HG03039 (cell line): Measurements from ENCODE around the gene DIPK1C.

Source experiments
- ATAC-seq: cut with Tn5 transposase; IDR thresholded peaks from one replicate; pipeline ENCODE4 v1.9.1; 2021; ENCODE audit warnings: mild to moderate bottlenecking, moderate library complexity; ENCODE audit not compliant: unreplicated experiment

The DIPK1C gene

DNA sequence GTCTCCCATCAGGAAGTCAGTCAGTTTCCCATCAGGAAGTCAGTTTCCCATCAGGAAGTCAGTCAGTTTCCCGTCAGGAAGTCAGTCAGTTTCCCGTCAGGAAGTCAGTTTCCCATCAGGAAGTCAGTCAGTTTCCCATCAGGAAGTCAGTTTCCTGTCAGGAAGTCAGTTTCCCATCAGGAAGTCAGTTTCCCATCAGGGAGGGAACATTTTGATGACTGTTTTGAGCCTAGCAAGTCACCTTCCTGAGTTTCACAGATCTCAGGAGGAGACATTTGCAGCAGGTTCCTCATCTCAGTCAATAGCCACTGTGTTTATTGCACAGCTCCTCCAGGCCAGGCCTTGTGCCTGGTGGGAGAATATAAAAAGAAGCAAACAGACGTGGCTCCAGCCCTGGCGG lies 31.9 kb downstream of the DIPK1C start:
- no peak for ATAC-seq

DNA sequence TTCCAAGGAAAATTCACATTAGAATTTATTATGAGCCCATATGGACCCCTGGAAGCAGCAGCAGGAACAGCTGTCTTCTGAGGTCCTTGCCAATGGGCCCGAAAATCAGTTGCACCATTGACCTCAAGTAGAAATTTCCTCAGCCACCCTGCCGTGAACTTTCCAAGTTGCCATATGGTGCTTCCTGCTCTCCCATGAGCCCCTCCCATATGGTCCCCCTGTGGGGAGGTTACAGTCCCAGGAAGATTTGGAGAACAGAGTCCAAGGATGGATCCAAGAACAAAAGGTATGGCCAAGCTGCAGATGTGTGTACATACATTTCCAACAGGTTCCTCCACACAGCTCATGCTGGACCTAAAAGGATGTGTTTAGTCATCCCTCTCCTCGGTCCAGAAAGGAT lies 34.6 kb downstream of the DIPK1C start:
- ATAC-seq = no peak

DNA sequence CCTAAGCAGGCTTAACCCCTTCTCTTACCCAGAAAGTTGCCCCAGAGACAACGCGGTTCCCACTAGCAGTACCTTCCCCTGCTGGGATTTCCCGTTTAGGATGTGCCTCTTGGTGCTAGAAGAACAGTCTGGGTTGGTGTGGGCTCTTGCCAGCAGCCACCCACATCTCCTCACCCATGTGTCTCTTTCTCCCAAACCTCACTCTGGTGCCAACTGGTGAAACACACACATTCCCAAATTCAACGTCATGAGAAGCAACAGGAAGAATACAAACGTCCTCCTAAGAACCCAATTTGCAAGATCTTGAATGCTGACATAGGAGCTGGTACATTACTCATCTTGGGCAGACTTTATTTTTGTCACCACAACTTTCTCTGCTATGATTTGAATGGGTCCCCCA lies 36.2 kb downstream of the DIPK1C start:
- no peak for ATAC-seq

DNA sequence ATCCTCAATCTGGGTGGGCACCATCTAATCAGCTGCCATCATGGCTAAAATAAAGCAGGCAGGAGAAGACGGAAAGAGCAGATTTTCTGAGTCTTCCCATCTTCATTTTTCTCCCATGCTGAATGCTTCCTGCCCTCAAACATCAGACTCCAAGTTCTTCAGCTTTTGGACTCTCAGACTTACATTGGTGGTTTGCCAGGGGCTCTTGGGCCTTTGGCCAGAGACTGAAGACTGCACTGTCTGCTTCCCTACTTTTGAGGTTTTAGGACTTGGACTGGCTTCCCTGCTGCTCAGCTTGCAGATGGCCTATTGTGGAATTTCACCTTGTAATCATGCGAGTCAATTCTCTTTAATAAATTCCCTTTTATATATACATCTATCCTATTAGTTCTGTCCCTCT lies 36.6 kb downstream of the DIPK1C start:
- ATAC-seq = no peak

DNA sequence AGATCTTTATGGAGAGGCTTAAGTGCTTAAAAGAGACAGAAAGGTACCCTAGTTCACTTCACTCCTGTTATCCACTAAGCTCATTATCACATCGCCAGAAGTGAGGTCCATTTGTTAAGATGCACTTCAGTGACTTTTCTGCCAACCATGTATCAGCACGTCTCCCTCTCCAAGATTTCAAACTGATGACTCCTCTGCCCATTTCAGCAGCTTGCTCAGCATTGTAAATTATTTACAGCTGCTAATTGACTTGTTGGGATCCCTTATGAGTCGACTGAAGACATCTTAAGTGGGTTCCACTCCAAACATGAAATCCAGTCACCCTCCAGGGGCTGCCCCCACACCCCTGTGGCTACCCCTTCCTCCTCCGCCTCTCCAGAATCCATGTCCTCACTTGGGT lies 37.3 kb downstream of the DIPK1C start:
- ATAC-seq = no peak

DNA sequence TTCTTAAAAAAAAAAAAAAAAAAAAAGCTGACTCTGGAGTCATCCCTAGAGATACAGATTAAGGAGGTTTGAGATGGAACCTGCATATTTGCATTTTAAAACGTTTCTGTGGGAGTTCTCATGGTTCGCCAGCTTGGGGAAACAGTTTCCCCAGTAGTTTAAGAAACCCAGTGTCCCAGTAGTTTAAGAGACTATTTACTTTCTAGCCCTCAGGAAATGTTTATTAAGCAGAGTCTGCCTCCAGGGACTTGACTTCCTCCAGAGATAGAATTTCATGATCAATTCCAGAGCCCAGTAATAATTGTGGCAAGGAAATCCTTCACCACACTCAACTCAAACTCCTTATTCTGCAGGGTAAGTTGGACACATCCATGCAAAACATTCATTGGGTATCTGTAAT lies 39.1 kb downstream of the DIPK1C start:
- ATAC-seq = no peak

DNA sequence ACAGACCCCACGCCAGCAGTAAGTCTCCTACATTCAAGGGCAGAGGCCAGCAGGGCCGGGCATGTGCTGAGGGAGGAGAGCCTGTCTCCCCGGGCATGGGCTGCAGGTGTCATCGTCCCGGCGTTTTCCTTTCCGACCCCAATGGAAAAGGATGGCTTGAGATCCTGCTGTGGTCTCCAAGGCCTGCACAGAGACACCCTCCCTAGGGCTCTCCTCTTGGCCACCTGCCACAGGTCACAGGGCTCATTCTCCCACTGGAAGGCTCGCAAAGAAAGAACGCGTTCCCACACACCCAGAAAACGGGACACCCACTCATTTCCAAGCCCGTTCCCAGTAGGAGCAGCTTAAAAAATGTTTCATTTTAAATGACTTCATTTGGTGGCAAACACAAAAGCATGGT lies 41.0 kb downstream of the DIPK1C start:
- ATAC-seq = no peak

DNA sequence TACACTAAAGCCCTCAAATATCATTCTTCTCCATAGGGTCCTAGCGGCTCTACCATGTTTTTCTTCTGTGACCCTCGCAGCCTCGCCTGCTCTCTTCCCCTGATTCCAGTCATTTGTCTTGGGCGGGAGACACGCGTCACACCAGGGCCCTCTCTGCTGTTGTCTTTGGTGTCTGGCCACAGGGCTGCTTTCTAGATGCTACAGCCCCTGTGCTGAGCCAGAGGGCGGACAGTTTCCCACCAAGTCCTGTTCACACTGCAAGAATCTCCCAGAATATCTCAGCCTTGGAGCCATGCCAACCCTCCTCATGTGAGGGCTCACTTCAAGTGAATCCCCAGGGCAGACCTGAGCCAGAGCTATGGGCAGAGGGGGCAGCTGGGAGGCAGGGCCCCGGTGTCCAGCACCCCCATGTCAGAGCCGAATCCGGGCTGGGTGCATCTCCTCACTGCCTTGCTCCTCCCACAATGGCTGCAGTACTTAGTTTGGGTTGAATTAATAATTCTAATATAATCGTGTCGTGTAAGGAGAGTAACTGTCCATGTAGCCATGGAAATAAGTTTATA lies 42.1 kb downstream of the DIPK1C start:
- no peak for ATAC-seq

DNA sequence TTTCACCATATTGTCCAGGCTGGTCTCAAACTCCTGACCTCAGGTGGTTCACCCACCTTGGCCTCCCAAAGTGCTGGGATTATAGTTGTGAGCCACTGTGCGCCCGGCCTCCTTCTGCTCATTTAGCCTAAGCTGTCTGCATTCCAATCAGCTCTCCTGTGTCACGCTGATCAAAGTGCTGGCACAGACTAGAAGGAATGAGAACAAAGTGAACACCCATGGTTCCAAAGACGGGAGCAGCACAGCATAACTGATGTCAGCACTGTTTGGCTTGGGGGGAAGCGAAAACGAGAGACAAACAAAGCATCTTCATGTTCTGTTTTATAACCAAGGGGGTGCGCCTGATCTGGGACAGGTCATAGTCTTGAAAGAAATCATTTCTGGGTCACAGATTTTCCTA lies 43.3 kb downstream of the DIPK1C start:
- no peak for ATAC-seq

DNA sequence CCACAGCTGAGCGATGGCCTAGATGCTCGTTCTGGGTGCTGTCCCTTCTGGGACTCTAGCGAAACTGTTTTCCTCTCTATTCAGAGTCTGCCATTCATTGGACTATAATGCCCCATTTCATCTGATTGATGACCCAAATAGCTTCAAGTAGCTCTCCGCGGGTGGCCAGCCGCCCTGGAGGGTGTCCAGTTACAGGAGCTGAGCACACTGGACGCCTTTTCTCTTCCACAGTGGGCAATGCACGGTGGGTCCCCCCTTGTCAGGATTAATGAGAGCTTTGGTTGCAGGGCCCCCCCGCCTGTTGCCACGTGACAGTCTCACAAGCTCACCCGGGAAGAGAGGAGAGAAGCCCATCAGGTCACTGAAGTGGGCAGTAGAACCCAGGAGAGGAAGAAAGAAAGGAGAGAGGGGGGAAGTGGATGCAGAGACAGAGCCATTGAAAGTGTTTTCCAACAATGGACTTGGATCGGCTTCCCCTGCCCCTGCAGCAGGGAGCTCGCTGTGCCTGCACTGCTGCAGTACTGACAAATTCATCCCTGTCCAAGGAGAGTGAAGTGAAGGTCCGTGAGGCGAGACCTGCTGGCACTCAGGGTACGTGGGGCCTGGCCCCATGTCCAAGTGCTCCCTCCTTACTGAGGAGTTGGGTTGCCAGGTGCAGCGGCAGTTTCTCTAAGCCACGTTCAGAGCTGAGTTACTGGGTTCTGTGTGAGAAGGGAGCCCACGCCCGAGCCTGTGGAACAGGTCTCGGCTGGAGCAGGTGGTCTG lies 44.8 kb downstream of the DIPK1C start:
- ATAC-seq = no peak

DNA sequence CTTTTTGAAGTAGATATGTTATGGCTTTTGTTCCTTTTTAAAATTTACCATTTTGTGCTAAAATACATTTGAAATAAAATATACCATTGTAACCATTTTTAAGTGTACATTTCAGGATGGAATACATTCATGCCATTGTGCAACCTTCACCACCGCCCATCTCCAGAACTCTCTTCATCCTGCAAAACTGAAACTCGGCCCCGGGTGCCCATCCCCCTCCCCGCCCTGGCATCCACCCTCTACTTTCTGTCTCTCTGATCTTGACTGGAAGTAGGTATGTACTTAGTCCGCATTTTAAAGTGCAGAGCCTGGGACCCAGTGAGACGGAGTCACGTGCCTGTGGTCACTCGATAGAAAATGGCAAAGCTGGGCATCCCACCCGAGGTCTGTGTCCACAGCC lies 45.6 kb downstream of the DIPK1C start:
- ATAC-seq = no peak

DNA sequence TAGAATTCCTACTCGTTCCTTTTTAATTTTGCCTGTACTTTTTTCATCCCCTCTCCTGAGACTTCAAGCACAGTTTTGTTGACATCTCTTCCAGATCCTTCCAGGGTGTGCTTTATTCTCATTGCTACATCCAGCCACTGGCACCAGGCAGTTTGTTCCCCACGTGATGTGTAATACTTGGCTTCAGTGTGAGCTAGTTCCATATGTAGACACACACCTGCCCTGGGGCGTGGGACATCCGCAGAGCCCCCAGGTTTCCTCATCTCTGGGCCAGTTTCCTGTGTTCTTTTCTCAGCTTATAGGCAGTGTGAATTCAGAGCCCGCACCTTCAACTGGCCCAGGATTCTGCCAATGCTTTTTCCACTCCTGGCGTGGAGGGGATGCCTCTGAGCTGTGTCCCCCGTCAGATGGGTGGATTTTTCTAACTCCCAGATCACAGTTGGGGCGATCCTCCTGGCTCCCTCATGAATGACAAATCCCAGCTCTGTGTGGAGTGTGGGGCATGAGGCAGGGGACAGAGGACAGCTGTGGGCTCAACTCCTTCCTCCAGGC lies 46.6 kb downstream of the DIPK1C start:
- no peak for ATAC-seq

DNA sequence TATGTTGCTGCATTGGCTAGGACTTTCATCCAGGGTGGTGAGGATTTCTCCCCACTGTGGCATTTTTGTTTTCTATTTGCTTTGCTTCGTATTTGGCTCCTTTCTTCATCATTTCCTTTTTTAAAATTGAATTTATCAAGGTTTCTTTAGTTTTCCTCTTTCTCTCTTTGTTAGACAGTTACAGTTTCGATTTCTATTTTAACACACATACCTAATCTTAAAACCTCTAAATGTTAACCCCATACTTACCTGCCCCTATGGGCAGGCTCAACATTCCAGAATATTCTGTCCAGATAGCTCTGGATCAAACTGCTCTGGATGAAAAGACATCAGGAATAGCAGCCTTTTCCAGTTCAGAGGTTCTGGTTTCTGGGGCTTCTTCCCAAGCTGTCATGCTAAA lies 49.2 kb downstream of the DIPK1C start:
- ATAC-seq = no peak

DNA sequence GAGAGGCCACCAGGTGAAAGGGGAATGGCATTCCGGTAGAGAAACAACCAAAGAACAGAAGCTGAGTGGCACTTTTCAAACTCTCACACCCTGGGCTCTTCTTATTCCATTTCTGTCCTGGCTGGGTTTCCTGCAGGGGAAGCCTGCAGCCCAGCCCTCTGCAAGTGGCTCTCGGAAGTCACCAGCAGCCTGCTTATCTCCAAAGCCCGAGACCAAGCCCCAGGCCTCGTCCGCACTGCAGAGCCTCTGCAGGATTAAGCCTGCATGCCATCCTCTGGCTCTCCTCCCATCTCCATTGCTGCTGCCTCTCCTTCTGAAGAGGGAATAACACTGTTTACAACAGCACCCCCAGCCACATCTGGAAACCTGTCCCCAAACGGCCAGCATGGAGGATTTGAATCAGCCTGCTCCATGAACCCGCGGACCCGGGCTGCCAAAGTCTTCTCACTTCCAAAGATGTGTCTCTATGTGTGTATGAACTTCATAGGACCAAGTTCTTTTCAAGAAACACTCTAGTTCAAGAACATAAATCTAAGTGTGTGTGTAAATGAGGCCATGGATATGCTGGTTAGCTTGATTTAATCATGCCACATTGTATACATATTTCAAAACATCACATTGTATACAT lies 54.2 kb downstream of the DIPK1C start:
- ATAC-seq = no peak

DNA sequence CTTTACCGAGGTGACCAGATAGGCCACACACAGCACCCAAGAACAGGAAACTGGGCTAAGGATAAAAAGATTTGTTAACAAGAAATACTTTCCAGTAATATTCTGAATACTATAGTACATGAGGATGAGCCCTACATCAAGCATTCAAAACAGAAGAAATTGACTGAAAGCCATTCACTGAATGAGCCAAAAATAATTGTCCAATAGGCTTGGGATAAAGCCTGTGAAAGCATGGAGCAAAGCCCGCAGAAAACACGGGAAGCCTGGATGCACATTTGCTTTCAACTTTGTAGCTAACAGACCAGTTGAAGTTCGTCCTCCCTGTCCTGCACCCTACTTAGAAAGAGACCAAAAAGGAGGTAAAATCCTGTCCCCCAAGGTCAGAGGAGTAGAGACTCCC lies 56.3 kb downstream of the DIPK1C start:
- no peak for ATAC-seq

DNA sequence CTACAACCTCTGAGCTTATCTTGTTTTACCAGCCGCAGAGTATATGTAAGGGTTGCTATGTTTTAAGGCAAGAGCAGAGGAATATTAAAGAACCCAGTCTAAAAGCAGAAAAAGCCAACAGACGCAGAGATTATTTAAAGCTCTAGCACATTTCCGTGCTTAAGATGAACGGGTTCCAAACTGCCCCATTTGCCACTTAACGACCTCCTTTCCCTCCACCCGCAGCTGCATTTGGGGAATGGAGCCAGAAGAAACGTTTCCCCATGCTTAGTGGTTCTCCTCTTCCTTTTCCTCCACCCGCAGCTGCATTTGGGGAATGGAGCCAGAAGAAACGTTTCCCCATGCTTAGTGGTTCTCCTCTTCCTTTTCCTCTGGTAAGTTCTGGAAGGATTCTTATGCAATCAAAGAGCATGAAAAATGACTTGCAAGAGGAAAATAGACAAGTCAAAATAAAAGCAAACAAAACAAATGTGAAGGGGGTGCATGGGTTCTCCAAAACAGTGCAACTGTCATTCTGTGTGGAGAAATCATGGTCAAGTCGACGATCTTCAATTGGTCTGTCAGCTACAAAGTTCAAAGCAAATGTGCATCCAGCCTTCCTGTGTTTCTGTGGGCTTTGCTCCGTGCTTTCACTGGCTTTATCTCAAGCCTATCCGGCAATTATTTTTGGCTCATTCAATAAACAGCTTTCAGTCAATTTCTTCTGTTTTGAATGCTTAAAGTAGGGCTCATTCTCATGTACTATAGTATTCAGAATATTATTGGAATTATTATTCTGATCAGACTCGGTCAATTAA lies 57.8 kb downstream of the DIPK1C start:
- no peak for ATAC-seq

DNA sequence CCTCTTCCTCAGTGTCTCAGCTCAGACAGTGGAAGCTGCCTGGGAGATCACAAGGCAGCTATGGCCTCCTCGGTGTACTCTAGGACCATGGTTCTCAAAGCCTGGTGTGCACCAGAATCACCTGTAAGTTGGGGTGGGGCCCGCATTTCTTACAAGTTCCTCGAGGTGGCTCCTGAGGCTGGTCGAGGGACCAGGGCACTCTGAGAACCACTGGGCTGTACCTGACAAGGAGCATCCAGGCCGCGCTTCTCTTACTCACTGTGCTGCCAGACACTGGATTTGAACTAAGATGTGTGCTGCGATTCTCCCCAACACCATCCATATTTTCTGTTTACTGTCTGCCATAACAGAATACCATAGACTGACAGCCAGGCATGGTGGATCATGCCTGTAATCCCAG lies 59.5 kb downstream of the DIPK1C start:
- ATAC-seq = no peak

DNA sequence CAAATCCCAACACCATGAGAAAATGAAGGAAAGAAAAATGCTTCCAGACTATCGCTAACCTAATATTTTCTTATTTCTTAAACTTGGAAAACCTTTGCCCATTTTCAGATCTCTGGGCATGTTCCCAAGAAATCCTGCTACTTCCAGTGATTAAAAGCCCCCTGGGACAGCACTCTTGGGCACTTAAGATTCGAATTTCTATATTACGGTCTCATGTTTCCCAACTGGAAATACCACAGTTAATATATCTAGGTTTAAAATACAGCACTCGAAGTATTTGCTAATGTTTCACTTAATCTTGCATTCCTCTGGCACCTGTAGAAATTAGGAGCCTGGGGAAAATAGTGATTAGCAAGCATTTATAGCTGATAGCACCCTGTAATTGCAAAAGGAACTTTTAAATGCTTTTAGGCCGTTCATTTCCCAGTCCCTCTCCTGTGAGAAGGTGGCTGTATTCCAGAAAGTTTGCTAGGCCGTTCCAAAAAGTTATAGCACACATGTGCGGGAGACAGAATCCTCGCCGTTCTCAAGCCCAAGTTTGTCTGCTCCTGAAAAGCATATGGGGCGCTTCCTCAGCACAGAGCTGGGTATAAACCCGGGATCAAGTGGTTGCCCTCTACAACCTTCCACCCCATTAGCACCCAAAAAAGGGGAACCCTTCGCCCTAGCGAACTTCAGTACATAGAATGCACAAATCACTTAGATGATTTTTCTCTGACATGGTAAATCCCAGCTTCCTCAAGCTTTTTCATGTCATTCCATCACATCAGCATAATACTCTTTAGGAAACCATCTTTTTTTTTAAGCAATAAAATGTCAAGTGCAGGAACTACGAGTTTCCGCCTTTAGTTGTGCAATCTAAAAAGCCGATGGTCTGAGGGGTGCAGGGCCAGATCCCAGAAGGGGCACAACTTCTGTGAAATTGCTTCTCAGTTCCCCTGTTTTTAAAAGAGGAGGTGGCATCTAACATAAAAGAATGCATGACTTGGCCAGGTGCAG lies 60.6 kb downstream of the DIPK1C start:
- ATAC-seq = no peak

DNA sequence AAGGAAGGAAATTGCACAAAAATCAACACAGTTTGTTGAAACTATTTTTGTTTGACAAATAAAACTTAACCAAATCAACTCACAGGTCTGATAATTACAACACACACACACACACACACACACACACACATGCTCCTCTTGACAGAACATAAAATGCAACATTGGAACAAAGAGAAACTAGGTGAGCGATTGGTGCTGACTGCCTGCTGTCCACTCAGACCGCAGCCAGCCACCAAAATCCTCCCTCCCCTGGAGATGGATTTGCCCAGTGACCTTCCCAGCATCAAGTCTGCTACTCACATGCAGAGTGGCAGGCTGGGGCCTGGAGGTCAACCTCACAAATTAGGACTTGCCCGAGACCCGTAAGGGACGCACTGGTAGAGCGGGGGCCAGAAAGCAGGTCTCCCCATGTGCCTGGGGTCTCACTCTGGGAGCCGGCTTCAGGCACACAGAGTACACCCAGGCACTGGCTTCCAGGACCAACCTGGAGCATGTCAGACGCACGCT lies 61.4 kb downstream of the DIPK1C start:
- ATAC-seq = no peak

DNA sequence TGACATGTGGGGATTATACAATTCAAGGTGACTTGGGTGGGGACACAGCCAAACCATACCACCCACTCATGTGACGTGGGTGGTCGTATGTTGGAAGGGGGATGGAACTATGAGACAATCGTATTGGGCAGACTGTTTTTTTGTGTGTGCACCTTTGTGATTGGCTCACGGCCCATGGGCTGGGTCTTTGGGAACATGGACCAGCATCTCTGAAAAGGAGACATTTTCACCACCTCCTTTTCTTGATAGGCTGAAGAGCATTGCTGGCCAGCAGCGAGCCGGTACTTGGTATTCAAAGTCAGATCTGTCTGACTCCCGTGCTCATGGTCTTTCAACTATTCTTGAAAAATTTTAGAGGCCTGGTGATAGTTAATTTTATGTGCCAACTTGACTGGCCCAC lies 62.1 kb downstream of the DIPK1C start:
- no peak for ATAC-seq
